HEK293T (cell line): ENCODE data around the gene MACC1.

ENCODE experiments used
- ARNT ChIP-seq: fragments of 450-650 bp; IDR thresholded peaks from 2 replicates; pipeline ENCODE4 v1.6.1; 2017; ENCODE audit warnings: mild to moderate bottlenecking
- BHLHE40 ChIP-seq: fragments of 450-650 bp; IDR thresholded peaks from 2 replicates; pipeline ENCODE4 v1.6.1; 2016; ENCODE audit warnings: mild to moderate bottlenecking, moderate library complexity, borderline replicate concordance
- ELF4 ChIP-seq: fragments of 450-650 bp; IDR thresholded peaks from 2 replicates; pipeline ENCODE4 v1.6.1; 2017; ENCODE audit warnings: antibody characterized with exemption
- FOXK2 ChIP-seq: fragments of 450-650 bp; IDR thresholded peaks from 2 replicates; pipeline ENCODE4 v1.6.1; 2016; ENCODE audit warnings: mild to moderate bottlenecking
- L3MBTL2 ChIP-seq: fragments of 450-650 bp; conservative IDR thresholded peaks from 2 replicates; pipeline ENCODE4 v1.6.1; 2016; ENCODE audit warnings: mild to moderate bottlenecking
- NFRKB ChIP-seq: fragments of 450-650 bp; IDR thresholded peaks from 2 replicates; pipeline ENCODE4 v1.6.1; 2016; ENCODE audit warnings: mild to moderate bottlenecking, moderate library complexity
- SP1 ChIP-seq: fragments of 450-650 bp; IDR thresholded peaks from 2 replicates; pipeline ENCODE4 v1.6.1; 2017
- SUZ12 ChIP-seq: fragments of 450-650 bp; IDR thresholded peaks from 2 replicates; pipeline ENCODE4 v1.6.1; 2016; ENCODE audit warnings: mild to moderate bottlenecking
- TF ChIP-seq, protein P1 (sequence below): fragments of 450-650 bp; IDR thresholded peaks from 2 replicates; pipeline ENCODE4 v1.6.1; 2016

DNA sequence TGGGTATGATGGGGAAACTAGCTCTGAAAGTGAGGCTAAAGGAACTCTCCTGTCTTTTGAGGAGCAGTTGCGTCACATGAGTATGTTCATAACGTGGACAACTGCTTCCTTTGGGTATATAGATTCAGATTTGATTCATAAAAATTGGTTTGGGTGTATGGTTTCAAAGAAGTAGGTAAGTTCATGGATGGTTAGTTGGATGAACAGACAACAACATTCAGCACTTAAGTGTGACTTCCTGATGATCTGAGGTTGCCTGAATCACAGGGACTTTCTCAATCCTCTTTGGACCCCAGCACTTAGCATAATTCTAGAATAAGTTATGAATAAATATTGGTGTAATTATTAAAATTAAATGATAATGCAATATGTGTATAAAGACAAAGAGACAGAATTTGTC, 43.4 kb downstream of the MACC1 start:
- TF ChIP-seq NFRKB: no peak
- no peak for TF ChIP-seq SUZ12
- no peak for TF ChIP-seq FOXK2
- TF ChIP-seq BHLHE40: no peak
- no peak for TF ChIP-seq SP1
- TF ChIP-seq L3MBTL2: no peak
- no peak for TF ChIP-seq ARNT
- TF ChIP-seq, protein P1, sequence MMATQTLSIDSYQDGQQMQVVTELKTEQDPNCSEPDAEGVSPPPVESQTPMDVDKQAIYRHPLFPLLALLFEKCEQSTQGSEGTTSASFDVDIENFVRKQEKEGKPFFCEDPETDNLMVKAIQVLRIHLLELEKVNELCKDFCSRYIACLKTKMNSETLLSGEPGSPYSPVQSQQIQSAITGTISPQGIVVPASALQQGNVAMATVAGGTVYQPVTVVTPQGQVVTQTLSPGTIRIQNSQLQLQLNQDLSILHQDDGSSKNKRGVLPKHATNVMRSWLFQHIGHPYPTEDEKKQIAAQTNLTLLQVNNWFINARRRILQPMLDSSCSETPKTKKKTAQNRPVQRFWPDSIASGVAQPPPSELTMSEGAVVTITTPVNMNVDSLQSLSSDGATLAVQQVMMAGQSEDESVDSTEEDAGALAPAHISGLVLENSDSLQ: no peak
- no peak for TF ChIP-seq ELF4
